OCI-LY7 (cell line): Measurements from ENCODE around the gene PKD1L1. TPM values are rescaled to one million over a fixed set of nuclear protein-coding genes. Genes with fewer than 3 reads are reported as not detected.
A peak's percentile ranks its signal among the peaks of the same experiment; 100 is the strongest.

ENCODE experiments used
- BruUV-seq: library from RNA; stranded (reverse); fragments of 400-500 nt; replicated peaks from 2 replicates; lab custom pipeline; 2021; lab: Mats Ljungman, UMichigan
- CTCF ChIA-PET: fragments of 300-600 bp; sonication (Branson Sonifier 250); formaldehyde crosslinking; loops from one replicate; lab custom pipeline; 2022; ENCODE audit warnings: antibody characterized with exemption; ENCODE audit not compliant: unreplicated experiment; lab: Charles Lee
- POLR2A ChIA-PET: fragments of 300-600 bp; sonication (Branson Sonifier 250); formaldehyde crosslinking; loops from one replicate; lab custom pipeline; 2022; ENCODE audit warnings: antibody characterized with exemption; lab: Charles Lee
- DNase-seq: peaks from one replicate; pipeline ENCODE4 v3.0.0-alpha.2; 2015; ENCODE audit warnings: low spot score
- H2AFZ ChIP-seq: fragments of 200-600 bp; sonication (generic), shearing (Covaris generic); 2 replicates; pipeline ENCODE4 v1.6.1; 2014; ENCODE audit warnings: mild to moderate bottlenecking, antibody characterized with exemption, low read length, moderate library complexity
- H3K27ac ChIP-seq: fragments of 200-600 bp; sonication (generic); 2 replicates; pipeline ENCODE4 v1.5.1; 2014; ENCODE audit warnings: mixed run types, low read depth, mild to moderate bottlenecking, moderate library complexity, low read length, inconsistent platforms; ENCODE audit not compliant: poor library complexity, severe bottlenecking
- H3K36me3 ChIP-seq: fragments of 200-600 bp; sonication (generic); 2 replicates; pipeline ENCODE4 v1.6.1; 2014; ENCODE audit warnings: mild to moderate bottlenecking, antibody characterized with exemption, low read length, moderate library complexity, mixed read lengths; ENCODE audit not compliant: insufficient read depth
- H3K4me1 ChIP-seq: fragments of 200-600 bp; sonication (generic); 2 replicates; pipeline ENCODE4 v1.5.1; 2014; ENCODE audit warnings: mild to moderate bottlenecking, low read length; ENCODE audit not compliant: insufficient read depth, poor library complexity, severe bottlenecking
- H3K4me2 ChIP-seq: fragments of 200-600 bp; sonication (generic); 2 replicates; pipeline ENCODE4 v1.6.1; 2014; ENCODE audit warnings: mild to moderate bottlenecking, low read length
- H3K4me3 ChIP-seq: fragments of 200-600 bp; sonication (generic); 2 replicates; pipeline ENCODE4 v1.5.1; 2014; ENCODE audit warnings: mild to moderate bottlenecking, low read depth, low read length; ENCODE audit not compliant: poor library complexity, severe bottlenecking
- H3K79me2 ChIP-seq: fragments of 200-600 bp; sonication (generic); 2 replicates; pipeline ENCODE4 v1.6.1; 2016; ENCODE audit warnings: low read depth, mild to moderate bottlenecking, low read length, moderate library complexity, mixed read lengths; ENCODE audit not compliant: insufficient read depth
- H3K9me2 ChIP-seq: fragments of 200-600 bp; sonication (generic); 2 replicates; pipeline ENCODE4 v1.6.1; 2016; ENCODE audit warnings: mild to moderate bottlenecking, low read length, mixed read lengths; ENCODE audit not compliant: insufficient read depth
- H3K9me3 ChIP-seq: fragments of 200-600 bp; sonication (generic); 2 replicates; pipeline ENCODE4 v1.6.1; 2014; ENCODE audit warnings: mild to moderate bottlenecking, mixed run types, low read length, mixed read lengths
- H4K20me1 ChIP-seq: fragments of 200-600 bp; sonication (generic); 2 replicates; pipeline ENCODE4 v1.6.1; 2014; ENCODE audit warnings: mild to moderate bottlenecking, antibody characterized with exemption, low read length, moderate library complexity, mixed read lengths; ENCODE audit not compliant: insufficient read depth
- CTCF ChIP-seq: fragments of 200-600 bp; sonication (generic); conservative IDR thresholded peaks from 2 replicates; pipeline ENCODE4 v1.5.1; 2014; ENCODE audit warnings: mild to moderate bottlenecking, antibody characterized with exemption, low read length, moderate library complexity, mixed read lengths
- EZH2phosphoT487 ChIP-seq: fragments of 200-600 bp; sonication (generic); IDR thresholded peaks from 2 replicates; pipeline ENCODE4 v1.6.1; 2018; ENCODE audit warnings: low read depth, borderline replicate concordance, mild to moderate bottlenecking, mixed run types, antibody characterized with exemption, low read length, moderate library complexity, mixed read lengths
- intact Hi-C: fragments of 100-400 bp; cut with micrococcal nuclease; formaldehyde crosslinking; loops from one replicate; pipeline ENCODE4 v1.10.0; 2022; ENCODE audit not compliant: unreplicated experiment
- total RNA-seq, 2 experiments: library from RNA; depleted of rRNA in 1 of 2; stranded (reverse); fragments of >200 nt in 1 of 2; shearing (Covaris generic) in 1 of 2; gene quantifications; 2 replicates each; pipeline ENCODE4 v1.2.3, GENCODE V29; 2014 to 2022

Gene PKD1L1
- total RNA-seq, 2 experiments from 2014 or later, result 0.19 to 0.63 TPM

DNA sequence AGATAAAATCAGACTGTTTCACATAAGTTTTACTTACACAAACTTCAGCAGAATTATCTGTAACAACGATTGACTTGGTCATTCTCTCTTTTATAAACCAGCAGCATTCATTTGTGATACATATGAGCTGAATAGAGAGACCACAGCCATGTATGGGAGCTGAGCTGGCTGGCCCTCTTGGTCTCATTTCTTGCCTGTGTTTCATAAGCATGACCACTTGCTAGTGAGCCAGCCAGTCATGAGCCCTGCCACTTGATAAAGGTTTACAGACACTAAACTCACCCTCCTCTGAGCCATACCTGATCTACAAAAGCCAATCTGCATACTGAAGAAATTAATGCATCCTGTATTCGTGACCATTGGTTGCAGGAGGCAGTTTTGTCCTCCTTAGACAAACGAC, 82.1 kb downstream of the PKD1L1 start:
- intact Hi-C loops, result no loop called here
- Histone ChIP-seq H3K27ac (no peak overlapping the region), H4K20me1 (no peaks in the 10 kb centered on the region), H3K4me1 (no peaks in the 10 kb centered on the region), H3K4me2 (no peak overlapping the region), H2AFZ (no peak overlapping the region), H3K9me2 (no peaks in the 10 kb centered on the region), H3K9me3 (no peaks in the 10 kb centered on the region), H3K4me3 (no peak overlapping the region), H3K36me3 (no peaks in the 10 kb centered on the region), H3K79me2 (no peaks in the 10 kb centered on the region)
- BruUV-seq, result no TSS peak
- DNase-seq, result no peak
- ChIA-PET CTCF (no interaction called here), POLR2A (no interaction called here)
- TF ChIP-seq EZH2phosphoT487 (no peak), CTCF (no peak)

DNA sequence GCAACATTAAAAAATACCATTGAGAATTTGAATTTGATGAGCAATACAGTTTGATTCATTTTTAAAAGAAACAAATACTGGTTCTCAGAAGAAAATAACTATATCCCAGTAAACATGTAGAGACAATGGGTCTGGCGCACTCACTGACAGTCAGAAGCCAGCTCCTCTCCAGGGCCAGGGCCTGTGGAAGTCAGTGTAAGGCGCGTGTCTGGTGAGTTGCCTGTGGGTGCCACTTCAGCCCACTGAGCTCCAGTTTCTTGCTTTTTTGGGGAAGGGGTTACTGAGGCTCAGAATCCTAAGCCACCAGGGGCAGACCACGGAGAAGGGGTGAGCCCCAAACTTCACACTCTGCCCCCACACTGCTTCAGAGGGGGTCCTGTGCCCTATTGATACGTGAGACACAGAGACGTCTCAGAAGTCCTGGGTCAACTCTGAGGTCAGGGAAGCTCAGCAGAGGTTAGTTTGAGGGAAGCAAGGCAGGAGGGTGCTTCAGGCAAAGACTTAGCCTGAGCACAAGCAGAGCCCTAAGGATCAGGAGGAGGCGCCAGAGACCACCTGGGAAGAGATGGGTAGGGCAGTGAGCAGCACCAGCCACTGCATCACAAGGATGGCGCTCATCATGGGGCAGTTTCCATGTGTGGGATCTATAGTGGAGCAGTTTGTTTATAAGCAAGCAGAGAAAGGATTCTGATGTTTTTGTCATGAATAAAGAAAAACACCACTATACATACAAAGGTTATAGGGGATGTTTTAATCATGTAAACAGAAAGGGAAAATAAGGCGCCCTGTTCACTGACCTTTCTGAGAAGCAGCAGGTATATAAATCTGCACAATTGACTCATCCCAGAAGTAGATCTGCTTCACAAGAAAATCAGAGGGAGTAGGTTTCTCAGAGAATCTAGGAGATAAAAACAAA, 95.7 kb downstream of the PKD1L1 start:
- H3K9me3 ChIP-seq, result no peaks in the 10 kb centered on the region
- intact Hi-C loops, result loop anchor here (1.0 to 2.0 kb wide), 2 partner anchors 86 to 117 kb away; no protein-coding TSS in a partner anchor
- no peaks in the 10 kb centered on the region for H4K20me1 ChIP-seq
- H3K4me2 ChIP-seq, result no peak overlapping the region
- no peaks in the 10 kb centered on the region for H3K4me1 ChIP-seq
- no peaks in the 10 kb centered on the region for H3K79me2 ChIP-seq
- H2AFZ ChIP-seq, result no peak overlapping the region
- no peak for TF ChIP-seq EZH2phosphoT487
- TF ChIP-seq CTCF, result peak; percentile 67
- DNase-seq, result peak; percentile 24
- no peaks in the 10 kb centered on the region for H3K36me3 ChIP-seq
- CTCF ChIA-PET, result interaction anchor here (0.6 kb wide), 1 partner anchor 272 kb away, joined by 3 read pairs; no protein-coding TSS in a partner anchor
- no peak overlapping the region for H3K4me3 ChIP-seq
- no peak overlapping the region for H3K27ac ChIP-seq
- H3K9me2 ChIP-seq, result no peaks in the 10 kb centered on the region
- BruUV-seq, result no TSS peak
- POLR2A ChIA-PET, result interaction anchor here (0.6 to 1.2 kb wide), 3 partner anchors 22 to 474 kb away, joined by 3 read pairs; no protein-coding TSS in a partner anchor

- Histone ChIP-seq H3K79me2 (no peaks in the 10 kb centered on the region), H2AFZ (no peak overlapping the region), H3K4me2 (no peak overlapping the region), H4K20me1 (no peaks in the 10 kb centered on the region), H3K4me1 (no peaks in the 10 kb centered on the region), H3K36me3 (no peaks in the 10 kb centered on the region), H3K4me3 (no peak overlapping the region), H3K9me3 (no peaks in the 10 kb centered on the region), H3K9me2 (no peaks in the 10 kb centered on the region), H3K27ac (no peak overlapping the region)
- no peak for DNase-seq
- intact Hi-C loops, result no loop called here
- BruUV-seq, result no TSS peak
- ChIA-PET POLR2A (no interaction called here), CTCF (no interaction called here)
- TF ChIP-seq EZH2phosphoT487, result no peak
- no peak for TF ChIP-seq CTCF
These were observed 101.1 kb downstream of the PKD1L1 start for GRCh38 chr7:47847207-47847606.
